GM18507 (cell line): Measurements from ENCODE around the gene KRT7.

ENCODE experiments used
- DNase-seq: peaks from one replicate; pipeline ENCODE4 v3.0.0; 2011; ENCODE audit warnings: low read depth; ENCODE audit not compliant: insufficient read length; ENCODE audit errors: extremely low spot score
- FAIRE-seq: peaks from 2 replicates; lab custom pipeline; 2011; peaks lifted over from hg19 to GRCh38; lab: Jason Lieb, UNC

KRT7 gene

DNA sequence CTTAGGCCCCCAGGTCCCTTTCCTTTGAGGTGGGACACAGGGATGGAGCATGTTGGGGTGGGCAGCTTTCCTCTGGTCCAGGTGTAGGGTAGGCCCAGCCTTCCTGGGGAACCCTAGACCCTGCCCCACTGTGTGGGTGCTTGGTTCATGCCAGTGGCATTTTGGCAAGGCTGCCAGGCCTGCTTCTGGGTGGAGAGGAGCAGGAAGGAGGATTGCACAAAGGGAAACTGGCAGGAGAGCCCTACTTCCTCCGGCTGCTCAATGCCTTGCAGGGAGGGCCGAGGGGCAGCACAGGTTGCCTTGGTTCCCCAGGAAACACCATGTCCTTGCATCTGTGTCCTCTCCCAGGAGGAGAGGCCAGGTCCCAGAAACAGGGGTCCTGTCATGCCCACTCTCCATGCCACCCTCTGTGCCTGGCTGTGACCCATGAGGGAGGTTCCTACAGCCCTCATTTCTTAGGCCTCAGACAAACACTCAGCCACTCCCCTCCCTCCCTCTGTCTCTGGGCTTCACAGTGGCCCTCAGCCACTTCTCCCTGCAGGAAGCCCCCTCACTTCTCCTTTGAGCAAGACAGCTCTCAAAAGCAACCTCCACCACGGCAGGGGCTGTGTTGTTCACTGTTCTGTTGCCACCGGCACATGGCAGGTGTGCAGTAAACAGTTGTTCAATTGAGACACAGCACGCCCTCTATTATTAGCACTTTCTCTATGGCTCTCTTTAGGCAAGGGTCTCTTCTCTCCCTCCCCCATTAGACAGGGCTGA is 34.4 kb upstream of the KRT7 start:
- no peak for FAIRE-seq
- DNase-seq: no peak

GRCh38 chr12:52199294-52199919 is 33.6 kb upstream of the KRT7 start:
- DNase-seq: no peak
- FAIRE-seq: no peak

DNA sequence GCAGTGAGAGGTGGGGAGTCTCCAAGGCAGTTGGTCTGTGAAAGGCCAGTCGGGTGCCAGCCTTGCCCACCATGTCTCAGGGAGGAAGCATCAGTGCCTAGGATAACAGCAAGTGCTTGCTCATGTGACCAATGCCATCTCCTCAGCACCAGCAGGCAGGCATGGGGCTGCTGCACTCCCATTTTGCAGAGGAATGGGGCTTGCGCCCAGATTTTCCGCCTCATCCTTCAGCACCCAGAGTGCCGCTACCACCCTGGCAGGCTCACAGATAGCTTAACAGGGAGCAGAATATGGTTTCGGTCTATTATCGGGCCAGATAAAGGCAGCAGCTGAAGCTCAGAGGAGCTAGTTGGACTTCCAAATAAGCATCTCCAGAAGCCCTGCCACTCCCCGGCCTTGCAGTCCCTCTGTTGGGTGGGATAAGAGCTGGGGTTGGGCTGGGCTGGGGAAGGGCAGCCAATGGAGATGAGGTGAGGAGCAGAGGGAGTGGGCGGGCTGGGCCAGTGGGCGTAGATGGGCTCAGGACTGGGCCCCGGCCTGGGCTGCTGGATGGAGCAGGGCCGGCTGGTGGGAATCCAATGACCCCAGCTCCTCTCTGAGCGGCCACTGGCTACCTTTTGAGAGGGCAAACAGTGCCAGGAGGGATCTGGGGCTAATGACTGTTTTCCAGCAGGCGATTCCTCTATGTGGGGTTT is 32.8 kb upstream of the KRT7 start:
- no peak for DNase-seq
- FAIRE-seq: no peak

- FAIRE-seq (no peak), DNase-seq (no peak)
Measured at GRCh38 chr12:52200781-52201450, 32.1 kb upstream of the KRT7 start.

DNA sequence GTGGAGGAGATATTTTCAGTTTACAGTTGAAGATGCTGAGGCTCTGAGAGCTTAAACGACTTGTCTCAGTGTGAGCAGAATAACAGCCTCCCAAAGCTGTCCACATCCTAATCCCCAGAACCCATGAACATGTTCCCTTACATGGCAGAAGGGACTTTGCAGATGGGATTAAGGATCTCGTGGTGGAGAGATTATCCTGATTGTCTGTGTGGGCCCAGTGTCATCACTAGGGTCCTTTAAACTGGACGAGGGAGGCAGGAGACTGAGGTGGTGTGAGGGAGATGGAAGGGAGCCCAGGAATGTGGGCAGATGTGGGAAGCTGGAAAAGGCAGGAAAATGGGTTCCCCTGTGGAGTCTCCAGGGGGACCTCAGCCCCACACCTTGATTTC is 31.6 kb upstream of the KRT7 start:
- FAIRE-seq (no peak), DNase-seq (no peak)

DNA sequence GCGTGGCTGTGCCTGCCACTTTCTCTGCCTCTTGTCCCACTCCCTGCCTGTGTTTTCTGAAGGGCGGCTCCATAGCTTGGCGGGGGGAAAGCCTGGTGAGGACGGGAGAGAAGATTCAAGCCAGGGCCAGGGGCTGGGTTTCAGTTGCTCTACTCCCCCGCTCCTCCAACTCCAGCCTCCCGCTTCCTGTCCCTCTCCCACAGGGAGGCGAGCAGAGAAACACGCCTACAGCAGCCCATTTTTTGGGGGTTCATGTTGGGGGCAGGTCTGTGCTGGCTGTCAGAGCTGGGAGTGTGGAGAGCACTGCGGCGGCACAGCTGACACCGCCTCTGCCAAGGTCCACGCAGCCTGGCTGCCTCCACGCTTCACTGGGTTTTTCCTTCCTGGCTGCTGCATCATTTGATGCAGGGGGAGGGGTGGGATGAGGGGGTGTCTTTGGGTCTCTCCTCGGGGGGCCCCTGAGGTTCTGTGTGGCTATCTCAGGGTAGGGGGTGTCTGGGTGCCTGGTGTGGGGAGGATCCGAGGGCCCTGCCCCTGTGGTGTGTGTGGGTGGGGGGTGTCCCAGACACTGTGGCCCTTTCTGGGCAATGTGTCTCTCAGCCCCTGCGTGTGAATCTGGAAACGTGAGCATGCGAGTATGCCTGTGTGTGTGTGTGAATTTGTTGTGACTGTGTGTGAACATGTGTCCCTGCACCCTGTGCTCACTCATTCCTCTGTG is 30.5 kb upstream of the KRT7 start:
- FAIRE-seq: no peak

GRCh38 chr12:52203079-52203921 is 29.7 kb upstream of the KRT7 start:
- DNase-seq: no peak
- no peak for FAIRE-seq

More for the DNA sequence above, 30.5 kb upstream of the KRT7 start:
- DNase-seq: no peak

GRCh38 chr12:52204095-52204930 is 28.7 kb upstream of the KRT7 start:
- FAIRE-seq (no peak), DNase-seq (no peak)

DNA sequence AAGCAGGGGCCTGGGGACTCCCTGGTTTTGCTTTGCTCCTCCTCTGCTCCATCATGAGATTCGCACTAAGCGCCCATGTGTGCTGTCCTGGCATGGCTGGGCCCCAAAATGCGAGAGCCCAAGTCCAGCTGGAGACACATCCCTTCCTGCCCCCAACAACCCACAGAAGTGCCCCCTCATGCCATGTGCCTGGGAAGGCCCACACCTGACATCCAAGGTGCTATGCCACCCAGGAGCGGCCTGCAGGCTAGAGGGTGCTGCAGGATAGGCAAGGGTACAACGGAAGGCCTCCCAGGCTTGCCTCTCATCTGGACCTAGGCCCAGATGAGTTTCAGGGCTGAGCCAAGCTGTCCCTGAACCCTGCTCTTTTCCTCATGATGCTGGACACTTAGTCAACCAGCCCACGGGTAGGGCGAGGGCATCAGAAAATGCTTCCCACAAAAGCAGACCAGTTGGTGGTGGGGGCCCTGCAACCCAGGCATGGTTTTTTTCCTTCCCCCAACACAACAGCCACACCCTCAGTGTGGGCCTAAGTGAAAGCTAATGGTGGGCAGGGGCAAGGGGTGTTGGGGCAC is 28.0 kb upstream of the KRT7 start:
- DNase-seq (no peak), FAIRE-seq (no peak)

GRCh38 chr12:52205612-52206303 is 27.3 kb upstream of the KRT7 start:
- FAIRE-seq: no peak

DNA sequence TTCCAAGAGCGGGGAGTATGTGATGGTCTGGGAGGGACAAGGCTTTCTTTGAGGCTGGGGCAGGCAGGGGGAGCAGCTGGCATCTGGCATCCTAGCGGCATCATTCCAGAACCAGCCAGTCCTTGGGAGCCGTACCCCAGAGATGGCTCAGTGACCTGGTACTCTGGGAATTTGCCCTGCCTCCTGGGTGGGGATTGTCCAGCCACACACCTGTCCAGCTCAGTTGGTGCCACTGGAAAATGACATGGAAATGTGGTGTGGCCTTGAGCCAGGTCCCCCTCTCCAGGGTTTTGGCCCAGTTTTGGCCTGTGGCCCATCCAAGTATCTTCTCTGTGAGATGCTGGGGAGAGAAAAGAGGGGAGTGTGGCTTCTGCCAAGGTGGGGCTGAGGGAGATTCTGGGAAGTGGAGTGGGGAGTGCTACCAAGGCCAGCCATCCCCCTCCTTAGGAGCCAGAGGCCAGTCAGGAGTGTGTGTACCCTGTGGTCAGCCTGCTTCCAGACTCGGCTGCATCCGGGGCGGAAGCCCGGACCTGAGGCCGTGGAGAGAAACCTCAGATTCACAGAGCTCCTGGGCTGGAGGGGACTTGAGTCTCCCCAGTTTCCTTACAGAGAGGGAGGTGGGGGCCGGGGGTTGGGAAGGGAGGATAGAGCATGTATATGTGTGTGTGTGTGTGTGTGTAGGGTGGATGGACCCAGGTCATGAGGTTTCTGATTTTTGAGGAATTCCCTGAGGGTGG is 26.6 kb upstream of the KRT7 start:
- no peak for FAIRE-seq
- no peak for DNase-seq

More at GRCh38 chr12:52205612-52206303, 27.3 kb upstream of the KRT7 start:
- DNase-seq: no peak

- DNase-seq: no peak
- no peak for FAIRE-seq
Measured at GRCh38 chr12:52207106-52207505, 25.9 kb upstream of the KRT7 start.

DNA sequence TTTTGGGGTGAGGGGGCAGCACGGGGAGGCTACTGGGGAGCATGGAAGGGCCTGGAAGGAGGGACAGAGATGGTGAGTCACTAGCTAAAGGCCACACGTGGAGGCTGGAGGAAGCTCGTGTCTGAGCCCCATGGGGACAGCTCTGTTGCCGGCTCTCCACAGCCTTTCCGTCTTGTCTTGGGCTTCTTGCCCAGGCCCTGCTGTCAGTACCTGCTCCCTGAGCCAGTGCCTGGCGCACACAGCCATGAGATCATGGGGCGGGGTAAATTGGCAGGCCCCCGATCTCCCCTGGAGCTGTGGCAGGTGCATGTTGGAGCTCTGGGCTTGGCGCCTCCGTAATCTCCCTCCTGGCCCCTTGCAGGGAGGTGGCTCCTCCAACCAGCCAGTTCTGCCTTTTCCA is 25.1 kb upstream of the KRT7 start:
- no peak for FAIRE-seq

DNA sequence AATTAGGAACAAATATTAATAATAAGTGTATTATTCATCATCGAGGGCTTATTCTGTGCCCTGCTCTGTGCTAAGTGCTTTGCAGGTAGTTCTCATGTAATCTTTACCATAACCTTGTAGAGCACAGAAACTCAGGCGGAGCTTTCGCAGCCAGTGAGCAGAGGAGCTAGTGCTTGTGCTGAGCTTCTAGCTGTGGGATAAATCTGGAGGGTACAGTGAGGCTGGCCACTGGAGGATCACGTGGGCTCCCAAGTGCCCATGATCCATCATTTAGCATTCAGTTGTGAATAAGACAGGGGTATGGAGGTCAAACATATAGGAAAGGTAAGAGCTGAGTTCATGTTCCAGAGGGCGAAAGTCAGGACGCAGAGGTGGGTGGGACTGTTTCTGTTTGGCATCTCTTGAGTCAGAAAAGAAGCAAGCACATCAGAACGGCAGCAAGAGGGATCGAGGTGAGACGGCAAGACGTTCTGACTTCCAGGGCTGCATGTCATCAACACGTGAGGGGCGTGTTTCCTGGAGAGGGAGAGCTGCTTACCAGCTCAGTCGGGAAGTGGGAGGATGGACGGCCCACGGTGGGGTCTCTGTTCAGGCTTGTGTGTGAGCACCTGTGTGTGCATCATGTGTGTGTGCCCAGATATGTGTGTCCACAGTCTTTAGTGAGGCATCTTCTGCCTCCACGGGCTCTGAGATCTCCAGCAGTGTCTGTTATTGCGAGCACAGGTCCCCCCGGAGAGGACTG is 24.4 kb upstream of the KRT7 start:
- no peak for FAIRE-seq
- DNase-seq: no peak

More for the DNA sequence above, 25.1 kb upstream of the KRT7 start:
- DNase-seq: no peak

DNA sequence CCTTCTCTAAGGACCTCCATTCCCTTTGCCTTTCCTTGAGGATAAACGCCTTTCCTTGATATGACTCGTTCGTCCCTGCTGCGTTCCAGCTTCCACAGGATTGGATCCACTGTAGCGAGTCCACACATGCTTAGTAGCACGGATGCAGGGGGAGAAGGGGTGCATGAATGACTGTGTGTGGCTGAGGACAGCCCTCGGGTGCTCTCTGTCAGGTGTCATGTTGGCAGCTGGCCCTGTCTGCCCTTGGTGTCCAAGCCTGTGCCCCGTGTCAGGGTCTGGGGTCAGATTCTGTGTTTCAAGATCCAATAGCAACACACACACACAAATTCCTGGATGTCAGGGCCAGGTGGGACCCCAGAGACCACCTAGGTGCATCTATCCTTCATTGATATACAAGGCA is 23.7 kb upstream of the KRT7 start:
- FAIRE-seq: no peak
- DNase-seq: no peak
